DMS 273 (cell line): ENCODE results near the gene NEU4.

Source experiments
- DNase-seq: peaks from one replicate; lab custom pipeline; 2025; ENCODE audit not compliant: unreplicated experiment; lab: John Stamatoyannopoulos, UW

NEU4 gene

DNA sequence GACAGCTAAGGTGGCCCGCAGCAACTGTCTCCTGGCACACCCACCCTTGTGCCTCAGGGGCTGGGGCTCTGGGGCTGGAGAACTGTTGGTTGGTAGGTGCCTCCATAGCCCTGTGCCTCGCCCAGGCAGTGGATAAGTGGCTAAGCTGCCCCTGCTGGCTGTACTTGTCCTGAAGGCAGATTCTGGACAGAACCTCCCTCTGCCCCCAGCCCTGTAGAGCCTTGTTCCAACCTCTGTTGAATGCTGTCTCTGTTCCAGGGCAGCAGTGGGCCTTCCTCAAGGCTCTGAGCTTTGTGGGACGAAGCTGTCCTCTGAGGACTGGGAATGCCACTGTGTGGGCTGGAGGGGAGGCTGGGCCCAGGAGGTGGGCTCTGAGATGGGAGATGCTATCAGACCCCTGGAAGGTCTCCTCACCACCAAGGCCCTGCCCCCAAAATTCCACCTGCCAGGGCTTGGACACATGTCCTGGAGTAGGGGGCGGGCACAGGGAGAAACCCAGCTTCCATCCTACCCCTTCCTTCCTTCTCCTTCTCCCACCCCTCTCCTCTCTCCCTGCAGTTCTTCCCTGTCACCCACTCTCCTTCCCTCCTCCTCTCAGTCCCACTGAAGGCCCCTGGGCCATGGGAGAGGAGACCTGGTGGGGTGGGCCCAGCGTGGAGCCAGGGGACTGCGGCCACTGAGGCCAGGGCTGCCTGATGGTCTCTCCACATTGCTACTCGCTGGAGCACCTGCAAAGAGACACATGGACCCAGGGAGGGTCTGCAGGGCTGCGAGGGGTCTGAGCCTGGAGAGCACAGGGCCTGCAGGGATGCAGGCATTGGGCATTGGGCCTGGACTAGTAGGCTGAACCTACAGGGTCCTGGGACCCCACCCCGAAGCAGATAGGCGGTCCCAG, 51.4 kb downstream of the NEU4 start:
- peak; percentile 46 for DNase-seq

DNA sequence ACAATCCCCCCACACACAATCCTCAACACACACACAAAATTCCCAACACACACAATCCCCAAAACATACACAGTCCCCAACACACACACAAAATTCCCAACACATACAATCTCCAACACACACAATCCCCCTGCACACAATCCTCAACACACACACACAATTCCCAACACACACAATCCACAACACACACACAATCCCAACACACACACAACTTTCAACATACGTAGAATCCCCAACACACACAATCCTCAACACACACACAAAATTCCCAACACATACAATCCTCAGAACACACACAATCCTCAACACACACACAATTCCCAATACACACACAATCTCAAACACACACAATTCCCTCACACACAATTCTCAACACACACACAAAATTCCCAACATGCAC, 52.3 kb downstream of the NEU4 start:
- DNase-seq: no peak

GRCh38 chr2:241862093-241862492, 53.1 kb downstream of the NEU4 start:
- DNase-seq: no peak

- DNase-seq: no peak
Observed at GRCh38 chr2:241862775-241863535, 54.0 kb downstream of the NEU4 start.

- DNase-seq: no peak
Observed at GRCh38 chr2:241863536-241863954, 54.6 kb downstream of the NEU4 start.

DNA sequence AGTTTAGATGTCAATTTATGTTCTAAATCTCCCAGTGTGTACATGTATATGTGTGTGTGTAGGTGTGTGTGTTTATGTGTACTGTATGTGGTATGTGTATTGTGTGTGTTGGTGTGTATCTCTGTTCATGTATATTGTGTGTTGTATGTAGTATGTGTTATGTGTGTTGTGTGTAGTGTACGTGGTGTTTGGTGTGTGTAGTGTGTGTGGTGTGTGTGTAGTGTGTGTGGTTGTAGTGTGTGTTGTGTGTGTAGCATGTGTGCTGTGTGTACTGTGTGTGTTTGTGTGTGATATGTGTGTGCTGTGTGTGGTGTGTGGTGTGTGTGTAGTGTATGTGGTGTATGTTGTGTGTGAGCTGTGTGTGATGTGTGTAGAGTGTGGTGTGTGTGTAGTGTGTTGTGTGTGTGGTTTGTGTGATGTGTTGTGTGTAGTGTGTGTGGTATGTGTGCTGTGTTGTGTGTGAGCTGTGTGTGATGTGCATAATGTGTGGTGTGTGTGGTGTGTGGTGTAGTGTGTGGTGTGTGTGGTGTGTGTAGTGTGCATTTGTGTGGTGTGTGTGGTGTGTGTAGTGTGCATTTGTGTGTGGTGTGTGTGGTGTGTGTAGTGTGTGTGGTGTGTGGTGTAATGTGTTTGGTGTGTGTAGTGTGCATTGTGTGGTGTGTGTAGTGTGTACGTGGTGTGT, 55.3 kb downstream of the NEU4 start:
- no peak for DNase-seq

- no peak for DNase-seq
Observed at GRCh38 chr2:241864850-241865213, 55.8 kb downstream of the NEU4 start.

- DNase-seq: no peak
Observed at GRCh38 chr2:241865416-241865956, 56.5 kb downstream of the NEU4 start.

DNA sequence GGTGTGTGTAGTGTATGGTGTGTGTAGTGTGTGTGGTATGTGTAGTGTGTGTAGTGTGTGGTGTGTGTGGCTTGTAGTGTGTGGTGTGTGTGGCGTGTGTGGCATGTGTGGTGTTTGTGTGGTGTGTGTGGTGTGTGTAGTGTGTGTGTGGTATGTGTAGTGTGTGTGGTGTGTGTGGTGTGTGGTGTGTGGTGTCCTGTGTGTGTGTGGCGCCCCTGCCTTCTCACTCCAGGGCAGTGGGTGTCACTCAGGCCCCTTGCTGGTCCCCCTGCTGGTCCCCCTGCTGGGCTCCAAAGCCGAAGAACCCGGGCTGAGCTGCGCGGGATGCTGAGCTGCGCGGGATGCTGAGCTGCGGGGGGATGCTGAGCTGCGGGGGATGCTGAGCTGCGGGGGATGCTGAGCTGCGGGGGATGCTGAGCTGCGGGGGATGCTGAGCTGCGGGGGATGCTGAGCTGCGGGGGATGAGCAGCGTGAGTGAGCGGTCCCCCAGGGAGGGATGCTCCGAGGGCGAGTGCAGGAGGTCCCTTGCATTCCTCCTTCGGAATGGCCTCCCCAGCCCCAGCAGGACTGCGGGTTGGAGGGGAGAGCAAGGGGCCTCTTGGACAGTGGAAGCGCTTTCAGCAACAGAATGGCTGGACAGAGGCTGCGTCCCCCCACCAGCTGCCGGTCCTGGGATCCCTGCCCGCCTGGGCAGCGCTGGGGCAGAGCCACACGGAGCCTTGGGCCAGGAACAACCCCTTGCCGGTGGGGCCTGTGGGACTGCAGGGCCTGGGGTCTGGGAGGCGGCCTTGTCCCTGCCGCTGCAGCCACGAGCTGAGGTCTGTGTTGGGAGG, 57.2 kb downstream of the NEU4 start:
- DNase-seq: peak; percentile 46
